DND-41 (cell line): ENCODE data around the gene SMARCA4.

Experiments
- EZH2 ChIP-seq: IDR thresholded peaks from 3 replicates; pipeline ENCODE4 v1.6.1; 2012; ENCODE audit warnings: borderline replicate concordance, low read depth, mild to moderate bottlenecking, moderate library complexity, low read length, inconsistent platforms; ENCODE audit not compliant: severe bottlenecking
- TF ChIP-seq, protein P1 (sequence below): IDR thresholded peaks from 2 replicates; pipeline ENCODE4 v1.5.1; 2012; ENCODE audit warnings: borderline replicate concordance, low read length, moderate library complexity, mild to moderate bottlenecking; ENCODE audit not compliant: poor library complexity, severe bottlenecking; ENCODE audit errors: extremely low read depth

- TF ChIP-seq, protein P1, sequence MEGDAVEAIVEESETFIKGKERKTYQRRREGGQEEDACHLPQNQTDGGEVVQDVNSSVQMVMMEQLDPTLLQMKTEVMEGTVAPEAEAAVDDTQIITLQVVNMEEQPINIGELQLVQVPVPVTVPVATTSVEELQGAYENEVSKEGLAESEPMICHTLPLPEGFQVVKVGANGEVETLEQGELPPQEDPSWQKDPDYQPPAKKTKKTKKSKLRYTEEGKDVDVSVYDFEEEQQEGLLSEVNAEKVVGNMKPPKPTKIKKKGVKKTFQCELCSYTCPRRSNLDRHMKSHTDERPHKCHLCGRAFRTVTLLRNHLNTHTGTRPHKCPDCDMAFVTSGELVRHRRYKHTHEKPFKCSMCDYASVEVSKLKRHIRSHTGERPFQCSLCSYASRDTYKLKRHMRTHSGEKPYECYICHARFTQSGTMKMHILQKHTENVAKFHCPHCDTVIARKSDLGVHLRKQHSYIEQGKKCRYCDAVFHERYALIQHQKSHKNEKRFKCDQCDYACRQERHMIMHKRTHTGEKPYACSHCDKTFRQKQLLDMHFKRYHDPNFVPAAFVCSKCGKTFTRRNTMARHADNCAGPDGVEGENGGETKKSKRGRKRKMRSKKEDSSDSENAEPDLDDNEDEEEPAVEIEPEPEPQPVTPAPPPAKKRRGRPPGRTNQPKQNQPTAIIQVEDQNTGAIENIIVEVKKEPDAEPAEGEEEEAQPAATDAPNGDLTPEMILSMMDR: no peak
- TF ChIP-seq EZH2: no peak
These were observed 57.9 kb downstream of the SMARCA4 start for GRCh38 chr19:11018763-11019162.
